ENCODE measurements around the gene RAE1.

RAE1 gene

GRCh38 chr20:57428324-57429158, 77.5 kb downstream of the RAE1 start:
- Histone ChIP-seq H3K4me2 (peak overlapping the region; percentile 86), H3K9me3 (no peaks in the 10 kb centered on the region), H3K4me1 (peaks cover 100% of the 10 kb centered on the region), H3K9ac (peak overlapping the region; percentile 60), H3K4me3 (no peak overlapping the region), H3K36me3 (no peaks in the 10 kb centered on the region), H3K27ac (peak overlapping the region; percentile 74), H3K27me3 (no peaks in the 10 kb centered on the region), H4K20me1 (no peaks in the 10 kb centered on the region)
- TF ChIP-seq Cebpa-rat (IDR thresholded peaks at IDR 0.05) = no peak

All from BLaER1 (cell line).